ENCODE data around the gene KIF23.

DNA sequence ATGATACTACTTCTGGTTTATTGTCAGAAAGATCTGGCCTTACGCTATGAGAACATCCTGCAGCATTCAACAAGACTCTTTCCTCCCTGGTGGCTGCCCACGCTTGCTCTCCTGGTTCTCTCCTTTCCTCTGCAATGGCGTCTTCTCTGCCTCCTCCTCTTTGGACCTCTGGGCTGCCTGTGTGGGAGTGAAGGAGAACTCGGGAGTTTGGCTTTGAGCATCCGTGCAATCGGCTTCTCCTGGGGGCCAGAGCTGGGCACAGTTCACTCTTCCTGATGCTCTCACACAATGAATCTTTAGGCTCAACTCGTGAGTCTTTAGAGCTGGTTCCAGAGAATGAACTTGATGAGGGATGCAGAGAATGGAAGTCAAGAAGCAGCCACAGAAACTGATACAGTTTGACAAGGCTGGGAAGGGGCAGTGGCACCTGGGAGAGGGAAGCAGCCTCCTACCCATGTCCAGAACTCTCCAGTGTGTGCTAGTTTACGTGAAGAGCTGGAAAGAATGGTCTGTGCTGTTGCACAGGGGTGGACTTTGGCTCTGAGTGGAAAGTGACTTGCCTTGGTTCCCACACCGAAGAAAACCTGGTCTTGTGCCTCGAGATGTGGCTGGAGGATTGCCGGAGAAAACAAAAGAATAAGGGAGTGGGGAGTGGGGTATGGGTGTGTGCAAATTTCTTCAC lies 76.3 kb downstream of the KIF23 start:
- TF ChIP-seq GATA2 (CRISPR knock-in tag; IDR thresholded peaks at IDR 0.05): no peak
- TF ChIP-seq CTCF (IDR thresholded peaks at IDR 0.05): no peak
- no peak for TF ChIP-seq TEAD4 (IDR thresholded peaks at IDR 0.05; ENCODE audit: borderline replicate concordance, insufficient read depth)
- no peak for TF ChIP-seq SIN3A (IDR thresholded peaks at IDR 0.05; ENCODE audit: borderline replicate concordance, low read depth, low read length)
- no peak for TF ChIP-seq CHD2 (IDR thresholded peaks at IDR 0.05; ENCODE audit: low read length, partially characterized antibody)
- no peak for TF ChIP-seq MXI1 (IDR thresholded peaks at IDR 0.05; ENCODE audit: low read depth, low read length)
- TF ChIP-seq SMC3 (IDR thresholded peaks at IDR 0.05; ENCODE audit: low read depth, low read length): no peak
- TF ChIP-seq RCOR1 (IDR thresholded peaks at IDR 0.05; ENCODE audit: low read length): no peak
- TF ChIP-seq POLR2AphosphoS5 (IDR thresholded peaks at IDR 0.05; ENCODE audit: low read depth, low read length): no peak
